T-cell (primary cell): Measurements from ENCODE around the gene SMIM22. TPM values are rescaled to one million over a fixed set of nuclear protein-coding genes. Genes with fewer than 3 reads are reported as not detected.
A peak's percentile ranks its signal among the peaks of the same experiment; 100 is the strongest.

Experiments
- ATAC-seq, 4 experiments: fragments of 200-7000 bp in 3 of 4; fragments of 150-1000 bp in 1 of 4; cut with Tn5 transposase; replicated peaks in 1 of 4; 1 replicate in 3 of 4; 2 replicates in 1 of 4; pipeline ENCODE4 v1.10.0; 2021; ENCODE audit warnings: moderate library complexity in 3 of 4, mild to moderate bottlenecking in 2 of 4, moderate number of reproducible peaks in 1 of 4
- CTCF ChIA-PET, 2 donors: fragments of 300-600 bp; sonication (Branson Sonifier 250); formaldehyde crosslinking; loops; one replicate each; lab custom pipeline; 2022; ENCODE audit warnings: antibody characterized with exemption in 2 of 2; lab: Charles Lee
- POLR2A ChIA-PET, 2 donors: fragments of 300-600 bp; sonication (Branson Sonifier 250); formaldehyde crosslinking; loops; one replicate each; lab custom pipeline; 2022; ENCODE audit warnings: antibody characterized with exemption in 2 of 2; lab: Charles Lee
- DNase-seq, 35 experiments: peaks; one replicate each; pipeline versions ENCODE4 v3.0.0 to v3.0.0-alpha.2; 2013 to 2023
- H3K27ac ChIP-seq: one replicate; pipeline ENCODE4 v1.5.1; 2013; ENCODE audit warnings: low read length
- H3K27me3 ChIP-seq, 2 experiments: replicated peaks in 1 of 2; 1 replicate in 1 of 2; 2 replicates in 1 of 2; pipeline versions ENCODE4 v1.6.1 to v1.7.0; 2013; ENCODE audit warnings: low read length in 1 of 2, mixed read lengths in 1 of 2; ENCODE audit not compliant: control insufficient read depth in 2 of 2, insufficient read depth in 2 of 2; ENCODE audit errors: extremely low read depth in 1 of 2
- H3K36me3 ChIP-seq, 2 donors: 1 replicate in 1 of 2; 2 replicates in 1 of 2; pipeline versions ENCODE4 v1.6.1 to v1.7.0; 2013; ENCODE audit warnings: low read length in 1 of 2; ENCODE audit not compliant: control insufficient read depth in 2 of 2, insufficient read depth in 1 of 2; ENCODE audit errors: extremely low read depth in 1 of 2
- H3K4me1 ChIP-seq, 2 experiments: 1 replicate in 1 of 2; 2 replicates in 1 of 2; pipeline versions ENCODE4 v1.6.1 to v1.7.0; 2013; ENCODE audit warnings: low read length in 2 of 2, mixed read lengths in 1 of 2; ENCODE audit not compliant: insufficient read depth in 2 of 2, control insufficient read depth in 1 of 2; ENCODE audit errors: extremely low read depth in 1 of 2
- H3K4me3 ChIP-seq, 2 donors: 1 replicate in 1 of 2; 2 replicates in 1 of 2; pipeline versions ENCODE4 v1.5.1 to v1.7.0; 2013; ENCODE audit warnings: mild to moderate bottlenecking in 2 of 2, low read length in 1 of 2, moderate library complexity in 1 of 2; ENCODE audit not compliant: control insufficient read depth in 1 of 2; ENCODE audit errors: extremely low read depth in 1 of 2
- H3K9me3 ChIP-seq: 2 replicates; pipeline ENCODE4 v1.7.0; 2013
- H3K27ac Mint-ChIP-seq, 2 donors: one replicate each; pipeline ENCODE4 v1.8.0; 2020 to 2021; ENCODE audit warnings: mild to moderate bottlenecking in 2 of 2, mixed read lengths in 2 of 2
- H3K27me3 Mint-ChIP-seq, 2 donors: one replicate each; pipeline ENCODE4 v1.8.0; 2021 to 2022; ENCODE audit warnings: mixed read lengths in 2 of 2
- H3K36me3 Mint-ChIP-seq: one replicate; pipeline ENCODE4 v1.8.0; 2021; ENCODE audit warnings: mixed read lengths
- H3K4me1 Mint-ChIP-seq, 3 donors: one replicate each; pipeline ENCODE4 v1.8.0; 2020 to 2022; ENCODE audit warnings: mixed read lengths in 3 of 3, mild to moderate bottlenecking in 1 of 3
- H3K4me3 Mint-ChIP-seq, 3 donors: one replicate each; pipeline ENCODE4 v1.8.0; 2020 to 2022; ENCODE audit warnings: mild to moderate bottlenecking in 3 of 3, mixed read lengths in 3 of 3, moderate library complexity in 3 of 3
- H3K9me3 Mint-ChIP-seq, 3 donors: one replicate each; pipeline ENCODE4 v1.8.0; 2020 to 2022; ENCODE audit warnings: mixed read lengths in 3 of 3
- WGBS: methylation state at CpG from one replicate; pipeline ENCODE4 v1.1.5; 2013; ENCODE audit warnings: missing lambda C conversion rate; ENCODE audit not compliant: insufficient coverage; 5-methylcytosine and 5-hydroxymethylcytosine counted together
- total RNA-seq, 35 experiments: library from RNA in 6 of 35; stranded (reverse) in 6 of 35; fragments of 120-200 nt in 1 of 35; gene quantifications; one replicate each; pipeline versions ENCODE4 v1.2.1 to v1.2.4 and lab custom pipeline; 2013 to 2026

SMIM22 gene
- total RNA-seq, 5 donors from 2014 or later (not counting 1 experiment from before 2014, with no cell fraction given) = not detected

DNA sequence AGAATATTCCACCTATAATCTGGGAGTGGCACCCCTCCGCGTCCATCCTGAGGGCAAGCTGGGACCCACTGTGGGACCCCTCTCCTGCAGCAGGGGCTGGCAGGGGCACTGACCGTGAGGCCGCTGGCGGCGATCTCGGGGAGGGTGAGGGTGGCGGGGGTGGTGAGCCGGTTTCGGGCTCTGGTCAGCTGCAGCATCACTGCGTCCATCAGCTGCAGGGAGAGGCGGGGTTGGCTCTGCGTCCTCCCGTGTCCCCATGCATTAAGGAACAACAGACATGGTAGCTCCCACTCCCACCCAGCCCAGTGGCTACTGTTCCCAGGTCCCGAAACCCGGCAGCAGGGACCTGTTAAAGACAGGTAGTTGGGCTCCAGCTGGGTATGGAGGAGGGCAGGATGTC, 3.3 kb downstream of the SMIM22 start:
- POLR2A ChIA-PET = no interaction called here
- H3K4me1 Mint-ChIP-seq = peaks cover 7 to 19% (median 16%) of the 10 kb centered on the region in 3 donors
- Histone ChIP-seq H3K27ac (no peak overlapping the region), H3K4me1 (peaks cover 2 to 21% of the 10 kb centered on the region in 2 experiments), H3K27me3 (no peaks in the 10 kb centered on the region), H3K4me3 (no peak overlapping the region), H3K9me3 (no peaks in the 10 kb centered on the region), H3K36me3 (peaks cover 0 to 3% of the 10 kb centered on the region in 2 donors)
- CTCF ChIA-PET = no interaction called here
- DNase-seq (no peak), ATAC-seq (no peak)
- H3K27ac Mint-ChIP-seq = no peak overlapping the region
- H3K27me3 Mint-ChIP-seq = no peaks in the 10 kb centered on the region
- 96% methylated on average over 7 of the region's 16 CpGs for WGBS
- no peaks in the 10 kb centered on the region for H3K36me3 Mint-ChIP-seq
- H3K9me3 Mint-ChIP-seq = no peaks in the 10 kb centered on the region
- H3K4me3 Mint-ChIP-seq = no peak overlapping the region

GRCh38 chr16:4799171-4799855, 4.1 kb downstream of the SMIM22 start:
- POLR2A ChIA-PET = no interaction called here

GRCh38 chr16:4800290-4801041, 5.3 kb downstream of the SMIM22 start:
- DNase-seq (no peak), ATAC-seq (no peak)
- Histone ChIP-seq H3K27me3 (no peaks in the 10 kb centered on the region), H3K4me1 (peaks cover 2 to 21% of the 10 kb centered on the region in 2 experiments), H3K9me3 (no peaks in the 10 kb centered on the region), H3K4me3 (no peak overlapping the region), H3K27ac (peak overlapping the region; percentile 91), H3K36me3 (peaks cover 0 to 3% of the 10 kb centered on the region in 2 donors)
- Mint-ChIP-seq H3K4me3 (peak overlapping the region; percentile 28 to 87 (median 62)), H3K4me1 (peaks cover 7 to 21% (median 18%) of the 10 kb centered on the region in 3 donors), H3K36me3 (peaks cover 3% of the 10 kb centered on the region), H3K9me3 (no peaks in the 10 kb centered on the region), H3K27ac (peak overlapping the region; percentile 83 to 87), H3K27me3 (no peaks in the 10 kb centered on the region)
- WGBS = 82% methylated on average over 11 of the region's 17 CpGs
- CTCF ChIA-PET = no interaction called here
- POLR2A ChIA-PET = no interaction called here

More at GRCh38 chr16:4799171-4799855, 4.1 kb downstream of the SMIM22 start:
- Mint-ChIP-seq H3K4me3 (peak overlapping the region in 1 of 3 donors; percentile 44), H3K27ac (peak overlapping the region in 1 of 2 donors; percentile 28), H3K27me3 (no peaks in the 10 kb centered on the region), H3K4me1 (peaks cover 7 to 21% (median 18%) of the 10 kb centered on the region in 3 donors), H3K9me3 (no peaks in the 10 kb centered on the region), H3K36me3 (no peaks in the 10 kb centered on the region)
- Histone ChIP-seq H3K27me3 (no peaks in the 10 kb centered on the region), H3K9me3 (no peaks in the 10 kb centered on the region), H3K36me3 (peaks cover 0 to 3% of the 10 kb centered on the region in 2 donors), H3K4me3 (no peak overlapping the region), H3K4me1 (peaks cover 2 to 21% of the 10 kb centered on the region in 2 experiments), H3K27ac (no peak overlapping the region)
- 92% methylated on average over 17 of the region's 19 CpGs for WGBS
- DNase-seq (no peak), ATAC-seq (no peak)
- CTCF ChIA-PET = no interaction called here

- H3K4me3 Mint-ChIP-seq = peak overlapping the region; percentile 80 to 87 (median 84)
- no peaks in the 10 kb centered on the region for H3K27me3 Mint-ChIP-seq
- peaks cover 3% of the 10 kb centered on the region for H3K36me3 Mint-ChIP-seq
- H3K9me3 Mint-ChIP-seq = no peaks in the 10 kb centered on the region
- DNase-seq (no peak), ATAC-seq (no peak)
- CTCF ChIA-PET = no interaction called here
- WGBS = 83% methylated on average over 11 of the region's 29 CpGs
- H3K27me3 ChIP-seq = no peaks in the 10 kb centered on the region
- H3K4me1 Mint-ChIP-seq = peaks cover 7 to 21% (median 18%) of the 10 kb centered on the region in 3 donors
- peak overlapping the region; percentile 52 to 53 for H3K4me3 ChIP-seq
- POLR2A ChIA-PET = no interaction called here
- peaks cover 2 to 21% of the 10 kb centered on the region in 2 experiments for H3K4me1 ChIP-seq
- H3K27ac Mint-ChIP-seq = peak overlapping the region; percentile 87 to 88
- H3K27ac ChIP-seq = peak overlapping the region; percentile 91
- H3K9me3 ChIP-seq = no peaks in the 10 kb centered on the region
- H3K36me3 ChIP-seq = peaks cover 3% of the 10 kb centered on the region in 2 donors
These were observed 6.1 kb downstream of the SMIM22 start for GRCh38 chr16:4801051-4801961.

DNA sequence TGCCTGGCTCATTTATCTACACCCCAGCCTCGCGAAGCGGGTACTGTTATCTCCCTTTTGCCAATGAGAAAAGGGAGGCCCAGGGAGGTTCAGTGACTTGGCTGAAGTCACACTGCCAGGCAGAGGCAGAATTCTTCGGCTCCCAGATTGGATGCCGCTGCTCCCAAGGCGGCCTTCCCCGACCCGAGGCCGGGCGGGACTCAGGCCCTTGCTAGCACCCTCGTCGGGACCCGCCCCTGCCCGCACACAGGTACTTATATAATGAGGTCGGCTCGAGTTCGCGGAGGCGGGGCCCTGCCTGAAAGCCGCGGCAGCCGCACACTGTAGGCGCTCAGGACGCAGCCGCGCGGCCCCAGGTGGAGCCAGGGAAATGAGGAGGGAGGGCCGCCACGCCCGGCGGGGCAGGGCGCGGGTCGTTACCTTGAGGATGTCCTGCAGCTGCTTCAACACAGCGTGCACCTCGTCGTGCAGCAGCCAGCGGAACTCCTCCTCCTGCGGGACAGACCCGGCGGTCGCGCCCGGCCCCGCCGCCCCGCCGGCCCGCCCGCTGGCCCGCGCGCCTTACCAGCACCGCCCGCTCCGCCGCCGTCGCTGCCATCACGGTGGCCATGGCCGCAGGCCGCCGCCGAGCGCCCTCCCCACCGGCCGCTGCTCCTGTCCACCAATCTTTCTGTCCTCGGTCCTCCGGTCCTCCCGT, 6.9 kb downstream of the SMIM22 start, which contains the start of gene ROGDI:
TSS of gene ROGDI (minus strand) at position 672 of the 697 bp plus-strand sequence. CDS start at position 610, 62 bp downstream.
- no peaks in the 10 kb centered on the region for H3K9me3 Mint-ChIP-seq
- POLR2A ChIA-PET = interaction anchor here in 1 of 2 donors (1.0 kb wide), 1 partner anchor 68 kb away, joined by 5 read pairs; the partner anchor contains the start of genes ANKS3 and DNAAF8

More for the DNA sequence above, 6.9 kb downstream of the SMIM22 start, which contains the start of gene ROGDI:
- DNase-seq (peak; percentile 72 to 90 (median 82)), ATAC-seq (peak; percentile 77 to 78 (median 78))
- H3K4me1 Mint-ChIP-seq = peaks cover 7 to 21% (median 18%) of the 10 kb centered on the region in 3 donors
- CTCF ChIA-PET = interaction anchor here in 1 of 2 donors (1.0 to 1.2 kb wide), 2 partner anchors 34 to 68 kb away, joined by 5 read pairs; partner anchors contain the start of genes ANKS3 and DNAAF8
- Histone ChIP-seq H3K27ac (peak within 1 kb of the TSS; percentile 91), H3K9me3 (no peaks in the 10 kb centered on the region), H3K27me3 (no peaks in the 10 kb centered on the region), H3K4me1 (peaks cover 2 to 21% of the 10 kb centered on the region in 2 experiments), H3K36me3 (peaks cover 3 to 6% of the 10 kb centered on the region in 2 donors), H3K4me3 (peak within 1 kb of the TSS; percentile 52 to 53)
- peak within 1 kb of the TSS; percentile 87 to 88 for H3K27ac Mint-ChIP-seq
- no peaks in the 10 kb centered on the region for H3K27me3 Mint-ChIP-seq
- peak within 1 kb of the TSS; percentile 81 to 87 (median 84) for H3K4me3 Mint-ChIP-seq
- peaks cover 3% of the 10 kb centered on the region for H3K36me3 Mint-ChIP-seq
- under 1% methylated on average over 67 of the region's 70 CpGs for WGBS
